SK-N-SH (cell line): Measurements from ENCODE around the gene NUP42. TPM values are rescaled to one million over a fixed set of nuclear protein-coding genes. Genes with fewer than 3 reads are reported as not detected.

Experiments used
- CTCF ChIA-PET: fragments of 300-600, 350-600 bp; formaldehyde crosslinking; extraction: SDS; loops from one replicate; lab custom pipeline; 2021; lab: Yijun Ruan, JAX
- POLR2A ChIA-PET: fragments of 350-600 bp; sonication (Branson Sonifier 250); formaldehyde crosslinking; extraction: SDS; loops from one replicate; lab custom pipeline; 2020; ENCODE audit warnings: antibody characterized with exemption, inconsistent platforms; lab: Yijun Ruan, JAX
- DNase-seq: peaks from one replicate; pipeline ENCODE4 v3.0.0; 2012
- H2AFZ ChIP-seq: fragments of 200-600 bp; sonication (generic); 2 replicates; pipeline ENCODE4 v1.8.1; 2016; ENCODE audit warnings: antibody characterized with exemption, mild to moderate bottlenecking, low read depth
- H3F3A ChIP-seq: fragments of 200-600 bp; sonication (generic); replicated peaks from 2 replicates; pipeline ENCODE3; 2016; ENCODE audit warnings: antibody characterized with exemption, mild to moderate bottlenecking; ENCODE audit not compliant: insufficient read depth
- H3K27ac ChIP-seq, 2 experiments: fragments of 200-500 bp in 1 of 2; fragments of 200-600 bp in 1 of 2; sonication (Bioruptor generic) in 1 of 2; sonication (generic), shearing (Covaris generic) in 1 of 2; 2 replicates each; pipeline versions ENCODE4 v1.5.1 to v1.6.1; 2014 to 2016; ENCODE audit warnings: low read depth in 2 of 2, inconsistent platforms in 1 of 2, low read length in 1 of 2, mild to moderate bottlenecking in 1 of 2, mixed read lengths in 1 of 2
- H3K27me3 ChIP-seq: fragments of 200-600 bp; sonication (generic), shearing (Covaris generic); 2 replicates; pipeline ENCODE4 v1.6.1; 2016; ENCODE audit warnings: mixed run types; ENCODE audit not compliant: insufficient read depth
- H3K36me3 ChIP-seq, 2 experiments: fragments of 200-500 bp in 1 of 2; fragments of 200-600 bp in 1 of 2; sonication (Bioruptor generic) in 1 of 2; sonication (generic) in 1 of 2; replicated peaks in 1 of 2; 2 replicates each; pipeline versions ENCODE3 to v1.5.1; 2014 to 2016; ENCODE audit warnings: low read length in 1 of 2, mild to moderate bottlenecking in 1 of 2; ENCODE audit not compliant: insufficient read depth in 2 of 2, control insufficient read depth in 1 of 2
- H3K4me1 ChIP-seq, 2 experiments: fragments of 200-500 bp in 1 of 2; fragments of 200-600 bp in 1 of 2; sonication (Bioruptor generic) in 1 of 2; sonication (generic), shearing (Covaris generic) in 1 of 2; 2 replicates each; pipeline versions ENCODE4 v1.5.1 to v1.6.1; 2014 to 2016; ENCODE audit warnings: low read depth in 1 of 2, low read length in 1 of 2, mixed run types in 1 of 2; ENCODE audit not compliant: insufficient read depth in 2 of 2, control insufficient read depth in 1 of 2
- H3K4me2 ChIP-seq: fragments of 200-600 bp; sonication (generic), shearing (Covaris generic); 2 replicates; pipeline ENCODE4 v1.6.1; 2017; ENCODE audit warnings: mixed run types
- H3K4me3 ChIP-seq, 2 experiments: fragments of 200-500 bp in 1 of 2; fragments of 200-600 bp in 1 of 2; sonication (Bioruptor generic) in 1 of 2; sonication (generic), shearing (Covaris generic) in 1 of 2; 2 replicates each; pipeline versions ENCODE4 v1.5.1 to v1.8.1; 2014 to 2016; ENCODE audit warnings: low read depth in 2 of 2, inconsistent platforms in 1 of 2, low read length in 1 of 2, mild to moderate bottlenecking in 1 of 2, mixed read lengths in 1 of 2, moderate library complexity in 1 of 2
- H3K79me2 ChIP-seq: fragments of 200-600 bp; sonication (generic); 2 replicates; pipeline ENCODE4 v1.8.1; 2017; ENCODE audit warnings: mild to moderate bottlenecking; ENCODE audit not compliant: insufficient read depth
- H3K9ac ChIP-seq: fragments of 200-600 bp; sonication (generic); 2 replicates; pipeline ENCODE4 v1.6.1; 2017; ENCODE audit warnings: mixed run types
- H3K9me2 ChIP-seq: fragments of 200-600 bp; sonication (generic); 2 replicates; pipeline ENCODE4 v1.6.1; 2017; ENCODE audit warnings: mixed run types
- H3K9me3 ChIP-seq: fragments of 200-600 bp; sonication (generic); 2 replicates; pipeline ENCODE4 v1.6.1; 2017; ENCODE audit warnings: mixed run types, mild to moderate bottlenecking, moderate library complexity
- H4K20me1 ChIP-seq: fragments of 200-600 bp; sonication (generic); 2 replicates; pipeline ENCODE4 v1.6.1; 2017; ENCODE audit warnings: mild to moderate bottlenecking, mixed run types; ENCODE audit not compliant: insufficient read depth
- CHD2 ChIP-seq: fragments of 150-350 bp; IDR thresholded peaks from 2 replicates; pipeline ENCODE4 v1.6.1; 2018; ENCODE audit warnings: low read length; ENCODE audit not compliant: partially characterized antibody
- FOXM1 ChIP-seq: IDR thresholded peaks from 2 replicates; pipeline ENCODE4 v1.4.0; 2012; ENCODE audit warnings: low read depth, mild to moderate bottlenecking
- GATA2 ChIP-seq: sonication (generic); formaldehyde crosslinking; IDR thresholded peaks from 2 replicates; pipeline ENCODE4 v1.5.0; 2020; ENCODE audit warnings: mild to moderate bottlenecking, missing genetic modification reagents
- JUND ChIP-seq: IDR thresholded peaks from 2 replicates; pipeline ENCODE4 v1.4.0; 2012
- MAX ChIP-seq: IDR thresholded peaks from 2 replicates; pipeline ENCODE4 v1.4.0; 2012; ENCODE audit warnings: low read depth
- MEF2A ChIP-seq: IDR thresholded peaks from 2 replicates; pipeline ENCODE4 v1.4.0; 2012; ENCODE audit warnings: low read depth, borderline replicate concordance
- POLR2AphosphoS5 ChIP-seq: IDR thresholded peaks from 2 replicates; pipeline ENCODE4 v1.6.1; 2012; ENCODE audit warnings: low read depth, low read length
- RAD21 ChIP-seq: IDR thresholded peaks from 2 replicates; pipeline ENCODE4 v1.6.1; 2012; ENCODE audit warnings: mild to moderate bottlenecking, low read length
- RCOR1 ChIP-seq: fragments of 150-350 bp; IDR thresholded peaks from 2 replicates; pipeline ENCODE4 v1.6.1; 2017; ENCODE audit warnings: antibody characterized with exemption, low read length
- RXRA ChIP-seq: IDR thresholded peaks from 2 replicates; pipeline ENCODE4 v1.4.0; 2012; ENCODE audit warnings: low read depth, mild to moderate bottlenecking, borderline replicate concordance
- SMC3 ChIP-seq: IDR thresholded peaks from 2 replicates; pipeline ENCODE4 v1.6.1; 2012; ENCODE audit warnings: low read depth, low read length, improper control_type of control experiment
- TAF1 ChIP-seq: IDR thresholded peaks from 2 replicates; pipeline ENCODE4 v1.6.1; 2012; ENCODE audit warnings: low read depth, mild to moderate bottlenecking, low read length, moderate library complexity, borderline replicate concordance
- TCF12 ChIP-seq: IDR thresholded peaks from 2 replicates; pipeline ENCODE4 v1.4.0; 2012
- YY1 ChIP-seq: IDR thresholded peaks from 2 replicates; pipeline ENCODE4 v1.4.0; 2012; ENCODE audit warnings: low read depth, mild to moderate bottlenecking
- WGBS: methylation state at CpG from one replicate; pipeline ENCODE4 v1.1.6; 2017; ENCODE audit warnings: low lambda C conversion rate; 5-methylcytosine and 5-hydroxymethylcytosine counted together
- polyA plus RNA-seq, 3 experiments: library from polyadenylated mRNA; depleted of rRNA; stranded (reverse); fragments of >200 nt; gene quantifications; 2 replicates each; pipeline ENCODE4 v1.2.3, GENCODE V29; 2012
- TF ChIP-seq, protein P1 (sequence below): fragments of 150-350 bp; IDR thresholded peaks from 2 replicates; pipeline ENCODE4 v1.6.1; 2016; ENCODE audit warnings: mild to moderate bottlenecking, low read depth, low read length
- TF ChIP-seq, protein P2 (sequence below): IDR thresholded peaks from 2 replicates; pipeline ENCODE4 v1.4.0; 2012; ENCODE audit warnings: low read depth, borderline replicate concordance
- TF ChIP-seq, protein P3 (sequence below): IDR thresholded peaks from 2 replicates; pipeline ENCODE4 v1.6.1; 2012; ENCODE audit warnings: mild to moderate bottlenecking, low read depth, low read length, moderate library complexity

Gene NUP42
- polyA plus RNA-seq, 1 of the 3 experiments (the other 2 are of a cell fraction): 22.7 TPM

DNA sequence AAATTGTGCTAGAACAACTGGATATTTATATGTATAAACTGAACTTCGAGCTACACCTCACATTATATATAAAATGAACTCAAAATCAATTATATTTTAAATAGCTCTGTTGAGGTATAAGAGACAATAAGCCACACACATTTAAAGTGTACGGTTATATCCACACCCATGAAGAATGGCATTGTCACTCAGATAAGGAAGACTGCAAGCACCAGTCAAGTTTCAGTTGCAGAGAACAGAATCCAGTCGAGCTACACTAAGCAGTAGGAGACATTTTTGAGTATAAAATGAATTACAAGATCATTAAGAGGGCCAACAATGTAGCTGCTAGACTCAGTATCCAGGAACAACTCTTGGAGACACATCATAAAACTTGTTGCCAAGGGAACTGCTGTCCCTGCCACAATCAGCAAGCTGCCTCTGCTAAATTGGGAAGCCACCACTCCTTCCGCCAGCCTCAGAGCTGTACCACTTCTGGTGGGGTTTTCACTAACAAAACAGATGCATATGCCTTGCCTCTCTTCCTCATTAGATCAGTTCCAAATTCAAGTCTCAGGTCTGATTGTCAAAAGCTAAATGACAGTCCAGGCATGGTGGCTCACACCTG is 45.1 kb downstream of the NUP42 start (continued):
- TF ChIP-seq, protein P1, sequence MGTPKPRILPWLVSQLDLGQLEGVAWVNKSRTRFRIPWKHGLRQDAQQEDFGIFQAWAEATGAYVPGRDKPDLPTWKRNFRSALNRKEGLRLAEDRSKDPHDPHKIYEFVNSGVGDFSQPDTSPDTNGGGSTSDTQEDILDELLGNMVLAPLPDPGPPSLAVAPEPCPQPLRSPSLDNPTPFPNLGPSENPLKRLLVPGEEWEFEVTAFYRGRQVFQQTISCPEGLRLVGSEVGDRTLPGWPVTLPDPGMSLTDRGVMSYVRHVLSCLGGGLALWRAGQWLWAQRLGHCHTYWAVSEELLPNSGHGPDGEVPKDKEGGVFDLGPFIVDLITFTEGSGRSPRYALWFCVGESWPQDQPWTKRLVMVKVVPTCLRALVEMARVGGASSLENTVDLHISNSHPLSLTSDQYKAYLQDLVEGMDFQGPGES: no peak
- TF ChIP-seq, protein P2, sequence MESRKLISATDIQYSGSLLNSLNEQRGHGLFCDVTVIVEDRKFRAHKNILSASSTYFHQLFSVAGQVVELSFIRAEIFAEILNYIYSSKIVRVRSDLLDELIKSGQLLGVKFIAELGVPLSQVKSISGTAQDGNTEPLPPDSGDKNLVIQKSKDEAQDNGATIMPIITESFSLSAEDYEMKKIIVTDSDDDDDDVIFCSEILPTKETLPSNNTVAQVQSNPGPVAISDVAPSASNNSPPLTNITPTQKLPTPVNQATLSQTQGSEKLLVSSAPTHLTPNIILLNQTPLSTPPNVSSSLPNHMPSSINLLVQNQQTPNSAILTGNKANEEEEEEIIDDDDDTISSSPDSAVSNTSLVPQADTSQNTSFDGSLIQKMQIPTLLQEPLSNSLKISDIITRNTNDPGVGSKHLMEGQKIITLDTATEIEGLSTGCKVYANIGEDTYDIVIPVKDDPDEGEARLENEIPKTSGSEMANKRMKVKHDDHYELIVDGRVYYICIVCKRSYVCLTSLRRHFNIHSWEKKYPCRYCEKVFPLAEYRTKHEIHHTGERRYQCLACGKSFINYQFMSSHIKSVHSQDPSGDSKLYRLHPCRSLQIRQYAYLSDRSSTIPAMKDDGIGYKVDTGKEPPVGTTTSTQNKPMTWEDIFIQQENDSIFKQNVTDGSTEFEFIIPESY: no peak
- TF ChIP-seq JUND (no peak), RAD21 (no peak), TAF1 (no peak), FOXM1 (no peak), GATA2 (CRISPR knock-in tag) (no peak)
- TF ChIP-seq, protein P3, sequence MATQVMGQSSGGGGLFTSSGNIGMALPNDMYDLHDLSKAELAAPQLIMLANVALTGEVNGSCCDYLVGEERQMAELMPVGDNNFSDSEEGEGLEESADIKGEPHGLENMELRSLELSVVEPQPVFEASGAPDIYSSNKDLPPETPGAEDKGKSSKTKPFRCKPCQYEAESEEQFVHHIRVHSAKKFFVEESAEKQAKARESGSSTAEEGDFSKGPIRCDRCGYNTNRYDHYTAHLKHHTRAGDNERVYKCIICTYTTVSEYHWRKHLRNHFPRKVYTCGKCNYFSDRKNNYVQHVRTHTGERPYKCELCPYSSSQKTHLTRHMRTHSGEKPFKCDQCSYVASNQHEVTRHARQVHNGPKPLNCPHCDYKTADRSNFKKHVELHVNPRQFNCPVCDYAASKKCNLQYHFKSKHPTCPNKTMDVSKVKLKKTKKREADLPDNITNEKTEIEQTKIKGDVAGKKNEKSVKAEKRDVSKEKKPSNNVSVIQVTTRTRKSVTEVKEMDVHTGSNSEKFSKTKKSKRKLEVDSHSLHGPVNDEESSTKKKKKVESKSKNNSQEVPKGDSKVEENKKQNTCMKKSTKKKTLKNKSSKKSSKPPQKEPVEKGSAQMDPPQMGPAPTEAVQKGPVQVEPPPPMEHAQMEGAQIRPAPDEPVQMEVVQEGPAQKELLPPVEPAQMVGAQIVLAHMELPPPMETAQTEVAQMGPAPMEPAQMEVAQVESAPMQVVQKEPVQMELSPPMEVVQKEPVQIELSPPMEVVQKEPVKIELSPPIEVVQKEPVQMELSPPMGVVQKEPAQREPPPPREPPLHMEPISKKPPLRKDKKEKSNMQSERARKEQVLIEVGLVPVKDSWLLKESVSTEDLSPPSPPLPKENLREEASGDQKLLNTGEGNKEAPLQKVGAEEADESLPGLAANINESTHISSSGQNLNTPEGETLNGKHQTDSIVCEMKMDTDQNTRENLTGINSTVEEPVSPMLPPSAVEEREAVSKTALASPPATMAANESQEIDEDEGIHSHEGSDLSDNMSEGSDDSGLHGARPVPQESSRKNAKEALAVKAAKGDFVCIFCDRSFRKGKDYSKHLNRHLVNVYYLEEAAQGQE: no peak

DNA sequence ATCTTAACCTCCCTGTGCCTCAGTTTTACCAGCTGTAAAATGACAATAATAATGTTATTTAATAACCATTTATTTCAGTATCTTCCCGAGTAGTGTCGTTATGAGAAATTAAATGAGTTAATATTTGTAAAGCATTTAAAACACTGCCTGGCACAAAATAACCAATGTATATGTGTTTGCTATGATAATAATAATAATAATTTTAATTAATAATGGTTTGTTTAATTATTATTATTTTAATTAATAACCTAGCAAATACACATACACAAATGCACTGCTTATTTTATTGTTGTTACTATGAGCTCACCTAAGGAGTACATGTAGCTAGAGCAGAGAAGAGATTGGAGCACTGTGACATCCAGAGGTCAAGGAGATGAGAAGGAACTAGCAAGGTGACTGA is 46.6 kb downstream of the NUP42 start:
- Histone ChIP-seq H3K4me3 (no peak overlapping the region), H3K4me2 (no peak overlapping the region), H3K27ac (no peak overlapping the region), H3K9ac (no peak overlapping the region), H3K79me2 (no peaks in the 10 kb centered on the region), H4K20me1 (no peaks in the 10 kb centered on the region), H3K9me3 (no peaks in the 10 kb centered on the region), H2AFZ (no peak overlapping the region), H3K4me1 (no peaks in the 10 kb centered on the region), H3K27me3 (0 out of 2 replicates have a peak, but pooled peaks cover 1% of the 10 kb centered on the region), H3K9me2 (no peaks in the 10 kb centered on the region), H3K36me3 (no peaks in the 10 kb centered on the region), H3F3A (no peaks in the 10 kb centered on the region)
- WGBS: 92% methylated on average over 2 of the region's 2 CpGs
- CTCF ChIA-PET: interaction anchor here (0.5 to 3.6 kb wide), 6 partner anchors 26 to 453 kb away, joined by 3 to 15 read pairs (median 4); no protein-coding TSS in a partner anchor
- no peak for DNase-seq
- POLR2A ChIA-PET: no interaction called here
- no peak for TF ChIP-seq JUND
- no peak for TF ChIP-seq SMC3
- no peak for TF ChIP-seq RAD21
- TF ChIP-seq, protein P3: no peak
- TF ChIP-seq TCF12: no peak
- TF ChIP-seq TAF1: no peak
- TF ChIP-seq, protein P2: no peak
- TF ChIP-seq POLR2AphosphoS5: no peak
- no peak for TF ChIP-seq RXRA
- no peak for TF ChIP-seq CHD2
- no peak for TF ChIP-seq YY1
- TF ChIP-seq MAX: no peak
- TF ChIP-seq RCOR1: no peak
- no peak for TF ChIP-seq MEF2A
- no peak for TF ChIP-seq FOXM1
